Measurements from ENCODE around the gene DDA1. TPM values are rescaled to one million over a fixed set of nuclear protein-coding genes. Genes with fewer than 3 reads are reported as not detected.

The DDA1 gene
- total RNA-seq, 1 experiment from 2014 or later, result 42.8 TPM

DNA sequence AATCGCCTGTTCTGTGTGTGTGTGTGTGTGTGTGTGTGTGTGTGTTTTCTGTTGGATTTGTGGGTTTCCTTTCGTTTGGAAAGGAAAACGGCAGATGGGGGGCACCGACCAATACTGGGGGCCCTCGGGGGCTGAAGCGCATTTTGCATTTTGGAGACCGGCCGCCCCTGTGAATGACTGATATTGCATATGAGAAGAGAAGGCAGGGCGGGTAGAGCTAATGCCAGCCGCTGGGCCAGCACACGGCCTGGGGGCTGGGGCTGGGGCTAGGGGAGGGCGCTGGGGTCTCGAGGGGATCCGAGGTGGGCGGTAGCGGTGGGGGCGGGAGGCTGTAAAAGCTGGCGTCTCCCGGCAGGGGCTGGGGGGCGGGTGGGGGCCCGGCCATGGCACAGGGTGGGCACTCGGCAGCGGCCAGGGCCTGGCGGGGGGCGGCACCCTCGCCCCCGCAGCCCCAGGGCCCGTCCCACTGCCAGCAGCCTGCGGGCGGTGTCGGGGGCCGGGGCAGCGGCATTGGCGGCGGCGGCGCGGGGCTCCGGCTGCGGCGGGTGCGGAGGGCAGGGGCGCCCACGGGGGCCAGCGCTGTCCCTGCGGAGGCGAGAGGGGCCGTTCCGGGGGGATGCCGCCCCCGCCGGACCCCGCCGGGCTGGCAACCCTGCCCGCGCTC lies 14.1 kb downstream of the DDA1 start (continued):
- TF ChIP-seq, protein P1, sequence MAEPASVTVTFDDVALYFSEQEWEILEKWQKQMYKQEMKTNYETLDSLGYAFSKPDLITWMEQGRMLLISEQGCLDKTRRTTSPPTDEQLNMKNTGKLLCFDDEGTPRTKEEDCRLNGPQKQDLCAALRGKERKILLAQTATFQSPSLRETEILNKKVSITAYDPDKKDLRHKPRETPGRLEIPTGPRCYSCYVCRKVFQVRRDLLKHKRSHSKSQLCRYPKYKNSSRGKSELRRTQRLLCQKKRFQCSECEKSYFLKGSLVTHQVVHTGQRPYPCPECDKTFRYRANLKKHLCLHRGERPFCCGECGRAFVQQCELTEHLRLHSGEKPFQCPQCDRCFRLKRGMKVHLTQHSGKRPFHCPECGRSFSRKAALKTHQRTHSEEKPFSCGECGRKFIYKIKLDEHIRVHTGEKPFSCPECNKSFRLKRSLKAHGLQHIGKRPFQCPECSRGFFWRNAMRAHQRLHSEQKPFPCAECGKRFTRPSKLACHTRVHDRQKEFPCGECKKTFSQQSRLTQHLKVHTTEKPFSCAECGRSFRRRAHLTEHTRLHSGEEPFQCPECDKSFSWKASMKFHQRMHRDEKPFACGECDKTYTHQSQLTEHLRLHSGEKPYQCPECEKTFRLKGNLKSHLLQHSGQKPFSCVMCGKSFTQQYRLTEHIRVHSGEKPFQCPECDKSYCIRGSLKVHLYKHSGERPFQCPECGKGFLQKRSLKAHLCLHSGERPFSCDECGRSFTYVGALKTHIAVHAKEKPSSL (CRISPR knock-in tag; conservative IDR thresholded peaks at IDR 0.05), result no peak
- TF ChIP-seq ZNF121 (CRISPR knock-in tag; IDR thresholded peaks at IDR 0.05), result no peak
- no peak for TF ChIP-seq ZNF263 (CRISPR knock-in tag; IDR thresholded peaks at IDR 0.05; ENCODE audit: low read depth)
- TF ChIP-seq, protein P2, sequence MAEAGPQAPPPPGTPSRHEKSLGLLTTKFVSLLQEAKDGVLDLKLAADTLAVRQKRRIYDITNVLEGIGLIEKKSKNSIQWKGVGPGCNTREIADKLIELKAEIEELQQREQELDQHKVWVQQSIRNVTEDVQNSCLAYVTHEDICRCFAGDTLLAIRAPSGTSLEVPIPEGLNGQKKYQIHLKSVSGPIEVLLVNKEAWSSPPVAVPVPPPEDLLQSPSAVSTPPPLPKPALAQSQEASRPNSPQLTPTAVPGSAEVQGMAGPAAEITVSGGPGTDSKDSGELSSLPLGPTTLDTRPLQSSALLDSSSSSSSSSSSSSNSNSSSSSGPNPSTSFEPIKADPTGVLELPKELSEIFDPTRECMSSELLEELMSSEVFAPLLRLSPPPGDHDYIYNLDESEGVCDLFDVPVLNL (CRISPR knock-in tag; IDR thresholded peaks at IDR 0.05; ENCODE audit: borderline replicate concordance, low read depth), result no peak
- no peak for TF ChIP-seq ZNF423 (CRISPR knock-in tag; IDR thresholded peaks at IDR 0.05)
- TF ChIP-seq KAT7 (CRISPR knock-in tag; IDR thresholded peaks at IDR 0.05; ENCODE audit: borderline replicate concordance), result no peak
- no peak for TF ChIP-seq STAT6 (CRISPR knock-in tag; conservative IDR thresholded peaks at IDR 0.05; ENCODE audit: low read depth)
- no peak for TF ChIP-seq EMX1 (CRISPR knock-in tag; IDR thresholded peaks at IDR 0.05)

DNA sequence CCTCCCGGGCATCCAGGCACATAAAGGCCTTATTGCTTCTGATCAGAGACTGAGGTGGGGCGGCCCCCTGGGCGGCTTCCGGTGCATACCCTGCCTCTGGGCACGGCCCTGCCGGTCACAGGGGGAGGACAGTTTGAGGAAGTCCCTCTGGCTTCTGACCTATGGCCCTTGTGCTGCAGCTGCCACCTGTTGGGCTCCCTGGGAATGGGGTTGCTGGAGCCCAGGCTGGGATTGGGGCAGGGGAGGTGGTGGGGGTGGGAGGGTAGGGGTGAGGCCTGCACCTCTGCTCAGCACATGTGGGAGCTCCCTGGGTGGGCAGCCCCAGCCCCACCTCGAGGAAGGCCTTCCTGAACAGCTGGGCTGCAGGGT lies 14.6 kb downstream of the DDA1 start:
- ChIA-PET POLR2A (no interaction called here), CTCF (interaction anchor here (0.6 to 1.0 kb wide), 2 partner anchors 68 to 79 kb away, joined by 3 read pairs; no protein-coding TSS in a partner anchor)

More for the DNA sequence above, 14.6 kb downstream of the DDA1 start:
- no peak for ATAC-seq
- Mint-ChIP-seq H3K27ac (no peak overlapping the region), H3K4me1 (peaks cover 14% of the 10 kb centered on the region), H3K9me3 (no peaks in the 10 kb centered on the region), H3K36me3 (peaks cover 17% of the 10 kb centered on the region), H3K4me3 (no peak overlapping the region), H3K27me3 (ENCODE audit: low read depth) (no peaks in the 10 kb centered on the region)
- TF ChIP-seq, protein P3, sequence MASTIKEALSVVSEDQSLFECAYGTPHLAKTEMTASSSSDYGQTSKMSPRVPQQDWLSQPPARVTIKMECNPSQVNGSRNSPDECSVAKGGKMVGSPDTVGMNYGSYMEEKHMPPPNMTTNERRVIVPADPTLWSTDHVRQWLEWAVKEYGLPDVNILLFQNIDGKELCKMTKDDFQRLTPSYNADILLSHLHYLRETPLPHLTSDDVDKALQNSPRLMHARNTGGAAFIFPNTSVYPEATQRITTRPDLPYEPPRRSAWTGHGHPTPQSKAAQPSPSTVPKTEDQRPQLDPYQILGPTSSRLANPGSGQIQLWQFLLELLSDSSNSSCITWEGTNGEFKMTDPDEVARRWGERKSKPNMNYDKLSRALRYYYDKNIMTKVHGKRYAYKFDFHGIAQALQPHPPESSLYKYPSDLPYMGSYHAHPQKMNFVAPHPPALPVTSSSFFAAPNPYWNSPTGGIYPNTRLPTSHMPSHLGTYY (CRISPR knock-in tag; IDR thresholded peaks at IDR 0.05), result no peak
- no peak for TF ChIP-seq ATF1 (CRISPR knock-in tag; IDR thresholded peaks at IDR 0.05)
- no peak for TF ChIP-seq FOXJ3 (CRISPR knock-in tag; IDR thresholded peaks at IDR 0.05; ENCODE audit: borderline replicate concordance)
- no peak for TF ChIP-seq SMAD3 (CRISPR knock-in tag; IDR thresholded peaks at IDR 0.05; ENCODE audit: borderline replicate concordance)
- TF ChIP-seq ZBTB43 (CRISPR knock-in tag; IDR thresholded peaks at IDR 0.05), result no peak
- TF ChIP-seq, protein P2 (CRISPR knock-in tag; IDR thresholded peaks at IDR 0.05; ENCODE audit: borderline replicate concordance, low read depth), result no peak
- no peak for TF ChIP-seq NFYB (CRISPR knock-in tag; conservative IDR thresholded peaks at IDR 0.05; ENCODE audit: low read depth)
- no peak for TF ChIP-seq ZNF121 (CRISPR knock-in tag; IDR thresholded peaks at IDR 0.05)
- DNase-seq (ENCODE audit: low spot score), result no peak
